ENCODE results near the gene HOXD13.

HOXD13 gene

GRCh38 chr2:176105078-176105729 is 12.7 kb downstream of the HOXD13 start:
- no peak for DNase-seq (ENCODE audit: low read depth, low spot score)

GRCh38 chr2:176105730-176106580 is 13.4 kb downstream of the HOXD13 start:
- DNase-seq (ENCODE audit: low read depth, low spot score) = no peak

GRCh38 chr2:176106581-176107539 is 14.3 kb downstream of the HOXD13 start, which contains the start of gene HOXD11:
Gene HOXD11 (plus strand): TSS chr2:176107280. CDS start chr2:176107356, 76 bp downstream.
- DNase-seq (ENCODE audit: low read depth, low spot score) = no peak

- no peak for DNase-seq (ENCODE audit: low read depth, low spot score)
Observed at GRCh38 chr2:176107731-176108181, 15.2 kb downstream of the HOXD13 start.

- no peak for DNase-seq (ENCODE audit: low read depth, low spot score)
Observed at GRCh38 chr2:176109192-176109901, 16.8 kb downstream of the HOXD13 start.

GRCh38 chr2:176109946-176110345 is 17.4 kb downstream of the HOXD13 start:
- no peak for DNase-seq (ENCODE audit: low read depth, low spot score)

- no peak for DNase-seq (ENCODE audit: low read depth, low spot score)
Observed at GRCh38 chr2:176110415-176111308, 18.1 kb downstream of the HOXD13 start.

GRCh38 chr2:176111309-176111663 is 18.8 kb downstream of the HOXD13 start:
- no peak for DNase-seq (ENCODE audit: low read depth, low spot score)

- DNase-seq (ENCODE audit: low read depth, low spot score) = no peak
Observed at GRCh38 chr2:176111846-176112374, 19.4 kb downstream of the HOXD13 start.

GRCh38 chr2:176112375-176113302 is 20.1 kb downstream of the HOXD13 start:
- DNase-seq (ENCODE audit: low read depth, low spot score) = no peak

GRCh38 chr2:176114120-176114929 is 21.8 kb downstream of the HOXD13 start:
- DNase-seq (ENCODE audit: low read depth, low spot score) = no peak

- DNase-seq (ENCODE audit: low read depth, low spot score) = no peak
Observed at GRCh38 chr2:176114930-176115625, 22.6 kb downstream of the HOXD13 start.

GRCh38 chr2:176115883-176116813 is 23.6 kb downstream of the HOXD13 start, which contains the start of gene HOXD10:
Gene HOXD10 (plus strand): TSS chr2:176116778. CDS start chr2:176116834, 56 bp downstream.
- no peak for DNase-seq (ENCODE audit: low read depth, low spot score)

GRCh38 chr2:176117162-176117822 is 24.8 kb downstream of the HOXD13 start:
- DNase-seq (ENCODE audit: low read depth, low spot score) = no peak

GRCh38 chr2:176117823-176118371 is 25.4 kb downstream of the HOXD13 start:
- DNase-seq (ENCODE audit: low read depth, low spot score) = no peak

All from activated CD4-positive, CD25-positive, alpha-beta regulatory T cell treated with anti-CD3 and anti-CD28 coated beads, Interleukin-2, amount 50 U/mL, for 16 hours (primary cell).